ENCODE measurements around the gene CIRBP.

Gene CIRBP

GRCh38 chr19:1230783-1231489 is 38.2 kb upstream of the CIRBP start:
- DNase-seq: no peak

GRCh38 chr19:1231729-1232637 is 37.1 kb upstream of the CIRBP start:
- no peak for DNase-seq

GRCh38 chr19:1232652-1233072 is 36.5 kb upstream of the CIRBP start:
- no peak for DNase-seq

GRCh38 chr19:1233115-1233667 is 35.9 kb upstream of the CIRBP start:
- no peak for DNase-seq

GRCh38 chr19:1234051-1234954 is 34.8 kb upstream of the CIRBP start:
- no peak for DNase-seq

- DNase-seq: no peak
Observed at GRCh38 chr19:1234955-1235380, 34.2 kb upstream of the CIRBP start.

- DNase-seq: no peak
Observed at GRCh38 chr19:1235625-1236538, 33.2 kb upstream of the CIRBP start.

- no peak for DNase-seq
Observed at GRCh38 chr19:1236576-1236975, 32.6 kb upstream of the CIRBP start.

GRCh38 chr19:1237027-1237659 is 32.0 kb upstream of the CIRBP start:
- DNase-seq: no peak

- DNase-seq: peak; percentile 51
Observed at GRCh38 chr19:1237754-1238368, 31.3 kb upstream of the CIRBP start, which contains the start of gene CBARP. TSS of gene CBARP (minus strand) at chr19:1238005. CDS start at chr19:1236100, 1,905 bp downstream.

- no peak for DNase-seq
Observed at GRCh38 chr19:1238369-1239303, 30.5 kb upstream of the CIRBP start.

- no peak for DNase-seq
Observed at GRCh38 chr19:1239420-1239795, 29.7 kb upstream of the CIRBP start.

- DNase-seq: peak; percentile 98
Observed at GRCh38 chr19:1239796-1240737, 29.1 kb upstream of the CIRBP start.

GRCh38 chr19:1240925-1241324 is 28.2 kb upstream of the CIRBP start:
- no peak for DNase-seq

- DNase-seq: peak; percentile 98
Observed at GRCh38 chr19:1241417-1242095, 27.6 kb upstream of the CIRBP start, which contains the start of gene ATP5F1D. TSS of gene ATP5F1D (plus strand) at chr19:1241751. CDS start at chr19:1241851, 100 bp downstream.

GRCh38 chr19:1243768-1244692 is 25.1 kb upstream of the CIRBP start:
- peak; percentile 89 for DNase-seq
